Hepatocyte (in vitro differentiated cells): Measurements from ENCODE around the gene PRELID1.

Experiments
- EZH2 ChIP-seq: fragments of 200-600 bp; sonication (generic); IDR thresholded peaks from 2 replicates; pipeline ENCODE4 v1.6.1; 2016; ENCODE audit warnings: antibody characterized with exemption, mild to moderate bottlenecking, borderline replicate concordance
- EZH2phosphoT487 ChIP-seq: fragments of 200-600 bp; sonication (generic); IDR thresholded peaks from one replicate; pipeline ENCODE4 v1.6.1; 2018; ENCODE audit warnings: antibody characterized with exemption, mild to moderate bottlenecking, low read depth, moderate library complexity; ENCODE audit not compliant: unreplicated experiment, severe bottlenecking
- TF ChIP-seq, protein P1 (sequence below): fragments of 200-600 bp; sonication (generic); IDR thresholded peaks from 2 replicates; pipeline ENCODE4 v1.5.1; 2016; ENCODE audit warnings: antibody characterized with exemption, mild to moderate bottlenecking; ENCODE audit not compliant: poor library complexity

- TF ChIP-seq, protein P1, sequence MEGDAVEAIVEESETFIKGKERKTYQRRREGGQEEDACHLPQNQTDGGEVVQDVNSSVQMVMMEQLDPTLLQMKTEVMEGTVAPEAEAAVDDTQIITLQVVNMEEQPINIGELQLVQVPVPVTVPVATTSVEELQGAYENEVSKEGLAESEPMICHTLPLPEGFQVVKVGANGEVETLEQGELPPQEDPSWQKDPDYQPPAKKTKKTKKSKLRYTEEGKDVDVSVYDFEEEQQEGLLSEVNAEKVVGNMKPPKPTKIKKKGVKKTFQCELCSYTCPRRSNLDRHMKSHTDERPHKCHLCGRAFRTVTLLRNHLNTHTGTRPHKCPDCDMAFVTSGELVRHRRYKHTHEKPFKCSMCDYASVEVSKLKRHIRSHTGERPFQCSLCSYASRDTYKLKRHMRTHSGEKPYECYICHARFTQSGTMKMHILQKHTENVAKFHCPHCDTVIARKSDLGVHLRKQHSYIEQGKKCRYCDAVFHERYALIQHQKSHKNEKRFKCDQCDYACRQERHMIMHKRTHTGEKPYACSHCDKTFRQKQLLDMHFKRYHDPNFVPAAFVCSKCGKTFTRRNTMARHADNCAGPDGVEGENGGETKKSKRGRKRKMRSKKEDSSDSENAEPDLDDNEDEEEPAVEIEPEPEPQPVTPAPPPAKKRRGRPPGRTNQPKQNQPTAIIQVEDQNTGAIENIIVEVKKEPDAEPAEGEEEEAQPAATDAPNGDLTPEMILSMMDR: no peak
- TF ChIP-seq EZH2phosphoT487 (no peak), EZH2 (no peak)
These were observed 6.7 kb downstream of the PRELID1 start for GRCh38 chr5:177310332-177310731.
